Muscle of leg (tissue), 16 donors: ENCODE measurements around the gene SMIM3. TPM values are rescaled to one million over a fixed set of nuclear protein-coding genes. Genes with fewer than 3 reads are reported as not detected.
"Not testable (repeated sequence)": the region's sequence is repeated elsewhere in the genome, so short reads cannot be mapped to it uniquely, and the experiment has no call there.

Source experiments
- DNase-seq: peaks from one replicate; pipeline ENCODE4 v3.0.0; 2013
- H3K27ac ChIP-seq: one replicate; pipeline ENCODE4 v1.5.1; 2013; ENCODE audit warnings: mild to moderate bottlenecking, low read length, control low read depth
- H3K27me3 ChIP-seq: one replicate; pipeline ENCODE4 v1.6.1; 2013; ENCODE audit warnings: low read length; ENCODE audit not compliant: control insufficient read depth, insufficient read depth
- H3K36me3 ChIP-seq: one replicate; pipeline ENCODE4 v1.6.1; 2013; ENCODE audit warnings: low read length; ENCODE audit not compliant: control insufficient read depth, insufficient read depth
- H3K4me1 ChIP-seq: one replicate; pipeline ENCODE4 v1.6.1; 2013; ENCODE audit warnings: low read length; ENCODE audit not compliant: control insufficient read depth, insufficient read depth
- H3K4me3 ChIP-seq: one replicate; pipeline ENCODE4 v1.5.1; 2013; ENCODE audit warnings: low read length, control low read depth
- H3K9me3 ChIP-seq: replicated peaks from 2 replicates; pipeline ENCODE4 v1.6.1; 2013; ENCODE audit warnings: low read depth, low read length; ENCODE audit not compliant: control insufficient read depth
- WGBS: methylation state at CpG from one replicate; pipeline ENCODE4 v1.1.5; 2013; ENCODE audit warnings: missing lambda C conversion rate; ENCODE audit not compliant: insufficient coverage; 5-methylcytosine and 5-hydroxymethylcytosine counted together
- long read RNA-seq, 11 donors: transcript quantifications; one replicate each; lab custom pipeline, GENCODE V29; 2026
- polyA plus RNA-seq, 8 donors: library from polyadenylated mRNA; unstranded; fragments of 120-200 nt; gene quantifications; one replicate each; pipeline versions ENCODE4 v1.2.1 to v1.2.3, GENCODE V29; 2013; ENCODE audit warnings: inconsistent platforms in 1 of 8, low replicate concordance in 1 of 8; ENCODE audit not compliant: insufficient read length in 8 of 8, insufficient read depth in 1 of 8
- total RNA-seq: library from RNA; stranded (reverse); fragments of 120-200 nt; gene quantifications from one replicate; pipeline ENCODE4 v1.2.4, GENCODE V29; 2013

The SMIM3 gene
- total RNA-seq (9.8 TPM), polyA plus RNA-seq (10 to 100 TPM in 2 of 8 donors, 1 to 10 TPM in 6; 7.0 to 11.1 (median 8.1) TPM)
- long read RNA-seq, donor 1: 0 reads
- long read RNA-seq, donor 2, partial matches to known transcripts: 0 of 1 reads
- long read RNA-seq, donor 2, other reads (novel, unspliced or antisense): 0 of 1 reads
- long read RNA-seq, donor 3, partial matches to known transcripts: 0 of 4 reads
- long read RNA-seq, donor 3, other reads (novel, unspliced or antisense): 0 of 4 reads
- long read RNA-seq, donor 4, partial matches to known transcripts: 0 of 2 reads
- long read RNA-seq, donor 4, other reads (novel, unspliced or antisense): 0 of 2 reads
- long read RNA-seq, donor 5, transcript SMIM3-201 (2 exons, 2,332 nt): major isoform, 21 of 21 reads
- long read RNA-seq, donor 5, partial matches to known transcripts: 0 of 21 reads
- long read RNA-seq, donor 5, other reads (novel, unspliced or antisense): 0 of 21 reads
- long read RNA-seq, donor 6, transcript SMIM3-201 (2 exons, 2,332 nt): major isoform, 6 of 6 reads
- long read RNA-seq, donor 6, partial matches to known transcripts: 0 of 6 reads
- long read RNA-seq, donor 6, other reads (novel, unspliced or antisense): 0 of 6 reads
- long read RNA-seq, donor 7, transcript SMIM3-201 (2 exons, 2,332 nt): major isoform, 7 of 7 reads
- long read RNA-seq, donor 7, partial matches to known transcripts: 0 of 7 reads
- long read RNA-seq, donor 7, other reads (novel, unspliced or antisense): 0 of 7 reads
- long read RNA-seq, donor 8, transcript SMIM3-201 (2 exons, 2,332 nt): major isoform, 6 of 6 reads
- long read RNA-seq, donor 8, partial matches to known transcripts: 0 of 6 reads
- long read RNA-seq, donor 8, other reads (novel, unspliced or antisense): 0 of 6 reads
- long read RNA-seq, donor 9, partial matches to known transcripts: 0 of 3 reads
- long read RNA-seq, donor 9, other reads (novel, unspliced or antisense): 0 of 3 reads
- long read RNA-seq, donor 10, transcript SMIM3-201 (2 exons, 2,332 nt): major isoform, 5 of 5 reads
- long read RNA-seq, donor 10, partial matches to known transcripts: 0 of 5 reads
- long read RNA-seq, donor 10, other reads (novel, unspliced or antisense): 0 of 5 reads
- long read RNA-seq, donor 11, partial matches to known transcripts: 0 of 4 reads
- long read RNA-seq, donor 11, other reads (novel, unspliced or antisense): 0 of 4 reads

- Histone ChIP-seq H3K9me3 (no peaks in the 10 kb centered on the region), H3K4me1 (peaks cover 51% of the 10 kb centered on the region), H3K27ac (peak within 1 kb of the TSS; percentile 90), H3K4me3 (peak within 1 kb of the TSS; percentile 80), H3K27me3 (no peaks in the 10 kb centered on the region), H3K36me3 (no peaks in the 10 kb centered on the region)
- 0% methylated on average over 50 of the region's 59 CpGs for WGBS
- DNase-seq: peak; percentile 88
Observed at GRCh38 chr5:150778517-150779396, at the start of gene SMIM3. Gene SMIM3, plus strand, starts transcription at chr5:150778757. Its CDS starts 16,684 bp downstream, at chr5:150795441.

- Histone ChIP-seq H3K36me3 (peaks cover 43% of the 10 kb centered on the region), H3K9me3 (peaks cover 7% of the 10 kb centered on the region), H3K4me3 (no peak overlapping the region), H3K27ac (no peak overlapping the region), H3K27me3 (no peaks in the 10 kb centered on the region), H3K4me1 (no peaks in the 10 kb centered on the region)
- DNase-seq: no peak
- WGBS: no CpG with 5 or more reads among the region's 4 CpGs
Observed at GRCh38 chr5:150729859-150730258, 48.7 kb upstream of the SMIM3 start.

- H3K9me3 ChIP-seq: peaks cover 13% of the 10 kb centered on the region
- peaks cover 51% of the 10 kb centered on the region for H3K36me3 ChIP-seq
- H3K4me3 ChIP-seq: no peak overlapping the region
- H3K4me1 ChIP-seq: no peaks in the 10 kb centered on the region
- DNase-seq: peak; percentile 67
- WGBS: 100% methylated on average over 2 of the region's 6 CpGs
- peak overlapping the region; percentile 29 for H3K27ac ChIP-seq
- no peaks in the 10 kb centered on the region for H3K27me3 ChIP-seq
Observed at GRCh38 chr5:150731669-150732242, 46.8 kb upstream of the SMIM3 start.

- Histone ChIP-seq H3K27ac (peak overlapping the region; percentile 47), H3K36me3 (peaks cover 45% of the 10 kb centered on the region)
Observed at GRCh38 chr5:150734579-150735384, 43.8 kb upstream of the SMIM3 start.

GRCh38 chr5:150738862-150739261 is 39.7 kb upstream of the SMIM3 start:
- no peak overlapping the region for H3K4me3 ChIP-seq
- no peak for DNase-seq
- H3K4me1 ChIP-seq: no peaks in the 10 kb centered on the region
- no peak overlapping the region for H3K27ac ChIP-seq
- H3K36me3 ChIP-seq: peaks cover 27% of the 10 kb centered on the region
- H3K9me3 ChIP-seq: peaks cover 17% of the 10 kb centered on the region
- 96% methylated on average over 3 of the region's 7 CpGs for WGBS
- no peaks in the 10 kb centered on the region for H3K27me3 ChIP-seq

More at GRCh38 chr5:150734579-150735384, 43.8 kb upstream of the SMIM3 start:
- Histone ChIP-seq H3K4me3 (no peak overlapping the region), H3K9me3 (peaks cover 17% of the 10 kb centered on the region), H3K4me1 (no peaks in the 10 kb centered on the region), H3K27me3 (no peaks in the 10 kb centered on the region)
- peak; percentile 65 for DNase-seq
- WGBS: 91% methylated on average over 7 of the region's 7 CpGs

GRCh38 chr5:150740992-150741391 is 37.6 kb upstream of the SMIM3 start:
- Histone ChIP-seq H3K36me3 (peaks cover 12% of the 10 kb centered on the region), H3K27ac (no peak overlapping the region)

GRCh38 chr5:150742455-150743141 is 36.0 kb upstream of the SMIM3 start:
- not testable (repeated sequence) for H3K4me1 ChIP-seq, DNase-seq, H3K9me3 ChIP-seq, H3K36me3 ChIP-seq, H3K27ac ChIP-seq, H3K27me3 ChIP-seq, H3K4me3 ChIP-seq
- WGBS: 100% methylated on average over 2 of the region's 18 CpGs

More at GRCh38 chr5:150740992-150741391, 37.6 kb upstream of the SMIM3 start:
- no peak for DNase-seq
- Histone ChIP-seq H3K9me3 (peaks cover 10% of the 10 kb centered on the region), H3K27me3 (no peaks in the 10 kb centered on the region), H3K4me3 (no peak overlapping the region), H3K4me1 (no peaks in the 10 kb centered on the region)

- not testable (repeated sequence) for H3K27me3 ChIP-seq, H3K36me3 ChIP-seq, H3K27ac ChIP-seq, DNase-seq, H3K9me3 ChIP-seq, H3K4me1 ChIP-seq, H3K4me3 ChIP-seq
- WGBS: 100% methylated on average over 2 of the region's 9 CpGs
Observed at GRCh38 chr5:150743142-150743488, 35.4 kb upstream of the SMIM3 start.
